Dedifferentiated amniotic fluid mesenchymal stem cell (primary cell): ENCODE data around the gene ENPP1.
"Not testable (repeated sequence)": the region's sequence is repeated elsewhere in the genome, so short reads cannot be mapped to it uniquely, and the experiment has no call there.

ENCODE experiments used
- DNase-seq: peaks from one replicate; pipeline ENCODE4 v3.0.0-alpha.2; 2016; ENCODE audit errors: extremely low spot score

Gene ENPP1

DNA sequence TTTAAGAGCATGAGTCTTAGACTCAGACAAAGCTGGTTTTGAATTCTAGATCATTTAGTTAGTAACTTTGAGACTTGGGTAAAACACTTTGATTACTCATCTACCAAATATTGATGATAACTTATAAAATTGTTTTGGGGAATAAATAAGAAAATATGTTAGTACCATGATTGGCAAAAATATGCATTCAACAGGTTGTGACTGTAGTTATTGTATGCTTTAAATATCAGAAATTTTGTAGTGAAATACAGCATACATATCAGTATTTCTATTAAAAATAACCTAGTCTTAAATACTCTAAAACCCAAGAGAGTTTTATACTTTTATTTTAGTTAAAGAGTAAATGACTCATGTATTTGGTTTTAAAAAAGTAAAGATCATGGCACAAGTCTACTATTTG, 68.7 kb downstream of the ENPP1 start:
- no peak for DNase-seq

DNA sequence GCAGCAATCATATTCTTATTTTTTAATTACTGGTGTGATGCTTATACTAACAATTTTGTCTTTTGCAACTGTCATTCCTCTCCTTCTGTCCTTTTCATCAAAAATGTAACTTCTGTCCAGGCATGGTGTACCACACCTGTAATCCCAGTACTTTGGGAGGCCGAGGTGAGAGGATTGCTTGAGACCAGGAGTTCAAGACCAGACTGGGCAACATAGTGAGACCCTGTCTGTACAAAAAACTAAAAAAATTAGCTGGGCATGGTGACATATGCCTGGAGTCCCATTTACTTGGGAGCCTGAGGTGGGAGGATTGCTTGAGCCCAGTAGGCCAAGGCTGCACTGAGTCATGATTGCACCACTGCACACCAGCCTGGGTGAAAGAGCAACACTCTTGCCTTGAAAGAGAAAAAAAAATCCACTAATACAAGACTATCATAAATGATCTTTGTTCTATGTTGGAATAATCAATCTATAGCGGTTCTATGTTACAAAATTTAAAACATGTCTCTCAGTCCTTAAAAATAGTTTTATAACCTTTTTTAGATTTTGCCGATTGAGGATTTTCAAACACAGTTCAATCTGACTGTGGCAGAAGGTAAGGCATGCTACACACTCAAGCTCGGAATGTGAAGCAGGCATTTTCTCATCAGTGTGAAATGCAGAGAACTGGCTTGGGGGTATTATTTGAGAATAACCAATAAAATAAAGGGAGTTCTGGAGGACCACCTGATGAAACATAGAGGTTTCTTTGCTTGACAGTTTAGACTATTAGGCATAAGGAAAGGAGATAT, 70.4 kb downstream of the ENPP1 start:
- peak; percentile 10 for DNase-seq

DNA sequence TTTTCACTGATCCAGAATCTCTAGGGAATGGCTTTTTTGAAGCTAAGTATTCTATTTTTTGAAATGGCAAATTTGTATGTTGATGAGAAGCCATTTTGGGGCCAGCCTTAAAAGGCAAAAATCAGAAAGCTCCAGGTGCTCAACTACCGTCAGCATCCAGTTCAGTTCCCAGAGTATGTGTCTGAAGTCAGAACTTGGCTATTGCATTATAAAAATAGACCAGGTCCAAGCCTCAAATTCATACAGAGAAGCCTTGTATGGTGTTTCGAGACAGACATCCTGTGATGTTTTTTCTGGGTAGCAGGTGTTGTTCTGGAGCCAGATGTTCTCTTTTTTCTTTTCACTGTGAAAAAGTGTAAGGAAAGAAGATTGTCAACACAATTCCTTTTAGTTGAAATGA, 75.2 kb downstream of the ENPP1 start:
- no peak for DNase-seq

DNA sequence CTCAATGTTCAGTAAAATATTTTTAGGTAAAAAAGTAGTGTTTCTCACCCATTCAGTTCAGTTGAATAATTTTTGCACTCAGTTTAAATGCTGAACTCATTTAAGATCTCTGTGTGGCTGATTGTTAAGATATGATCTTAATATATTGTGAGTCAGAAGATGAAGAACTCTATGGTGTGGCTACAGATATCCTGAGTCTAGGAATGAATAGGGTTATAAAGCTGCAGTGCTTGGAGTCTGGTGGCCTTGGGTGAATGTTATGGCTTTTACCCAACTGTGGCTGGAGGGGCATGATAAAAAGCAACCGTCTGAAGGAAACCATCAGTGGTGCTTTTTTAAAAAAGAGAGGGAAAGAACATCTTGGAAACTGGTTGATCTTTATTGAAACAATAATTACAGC, 77.4 kb downstream of the ENPP1 start:
- DNase-seq: no peak

DNA sequence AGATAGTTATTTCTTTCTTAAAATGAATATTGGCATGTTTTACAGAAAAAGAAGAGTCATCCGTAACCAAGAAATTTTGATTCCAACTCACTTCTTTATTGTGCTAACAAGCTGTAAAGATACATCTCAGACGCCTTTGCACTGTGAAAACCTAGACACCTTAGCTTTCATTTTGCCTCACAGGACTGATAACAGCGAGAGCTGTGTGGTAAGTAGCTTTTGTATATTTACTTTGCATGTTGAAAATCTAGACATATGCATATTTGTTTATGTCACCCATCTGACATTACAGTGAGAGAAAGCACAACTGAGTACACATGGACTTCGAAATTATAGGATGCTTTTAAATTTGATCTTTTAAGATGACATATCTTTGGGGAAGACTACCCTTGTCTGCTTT, 78.7 kb downstream of the ENPP1 start:
- no peak for DNase-seq

DNA sequence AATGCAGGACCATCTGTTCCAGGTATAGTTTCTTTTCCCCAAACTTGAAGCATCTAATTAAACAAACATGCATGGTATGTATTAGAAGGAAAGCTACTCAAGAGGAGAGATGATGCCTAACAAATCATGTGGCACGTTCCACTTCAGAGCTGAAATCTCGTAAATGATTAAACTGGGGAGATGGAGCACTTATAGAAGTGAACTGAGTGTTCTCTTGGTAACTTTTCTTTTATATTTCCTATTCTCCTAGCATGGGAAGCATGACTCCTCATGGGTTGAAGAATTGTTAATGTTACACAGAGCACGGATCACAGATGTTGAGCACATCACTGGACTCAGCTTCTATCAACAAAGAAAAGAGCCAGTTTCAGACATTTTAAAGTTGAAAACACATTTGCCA, 82.3 kb downstream of the ENPP1 start:
- no peak for DNase-seq

DNA sequence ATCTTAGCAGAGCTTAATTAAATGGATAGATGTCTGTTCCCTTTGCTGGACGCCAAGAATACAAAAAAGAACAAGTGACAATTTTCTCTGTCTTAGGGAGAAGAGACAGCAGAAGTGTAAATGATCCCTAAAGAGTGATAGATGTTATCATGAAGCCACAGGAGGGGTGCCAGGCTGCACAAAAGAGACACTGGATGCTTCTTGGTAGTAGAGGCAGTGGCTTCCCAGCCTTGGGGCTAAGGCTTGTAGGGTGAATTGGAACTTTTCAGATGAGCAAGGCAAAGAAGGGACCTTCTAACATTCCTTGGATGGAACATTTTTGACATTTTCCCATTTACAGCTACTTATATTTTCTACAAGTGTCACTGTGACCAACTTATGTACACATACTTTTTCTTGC, 85.4 kb downstream of the ENPP1 start:
- DNase-seq: no peak

DNA sequence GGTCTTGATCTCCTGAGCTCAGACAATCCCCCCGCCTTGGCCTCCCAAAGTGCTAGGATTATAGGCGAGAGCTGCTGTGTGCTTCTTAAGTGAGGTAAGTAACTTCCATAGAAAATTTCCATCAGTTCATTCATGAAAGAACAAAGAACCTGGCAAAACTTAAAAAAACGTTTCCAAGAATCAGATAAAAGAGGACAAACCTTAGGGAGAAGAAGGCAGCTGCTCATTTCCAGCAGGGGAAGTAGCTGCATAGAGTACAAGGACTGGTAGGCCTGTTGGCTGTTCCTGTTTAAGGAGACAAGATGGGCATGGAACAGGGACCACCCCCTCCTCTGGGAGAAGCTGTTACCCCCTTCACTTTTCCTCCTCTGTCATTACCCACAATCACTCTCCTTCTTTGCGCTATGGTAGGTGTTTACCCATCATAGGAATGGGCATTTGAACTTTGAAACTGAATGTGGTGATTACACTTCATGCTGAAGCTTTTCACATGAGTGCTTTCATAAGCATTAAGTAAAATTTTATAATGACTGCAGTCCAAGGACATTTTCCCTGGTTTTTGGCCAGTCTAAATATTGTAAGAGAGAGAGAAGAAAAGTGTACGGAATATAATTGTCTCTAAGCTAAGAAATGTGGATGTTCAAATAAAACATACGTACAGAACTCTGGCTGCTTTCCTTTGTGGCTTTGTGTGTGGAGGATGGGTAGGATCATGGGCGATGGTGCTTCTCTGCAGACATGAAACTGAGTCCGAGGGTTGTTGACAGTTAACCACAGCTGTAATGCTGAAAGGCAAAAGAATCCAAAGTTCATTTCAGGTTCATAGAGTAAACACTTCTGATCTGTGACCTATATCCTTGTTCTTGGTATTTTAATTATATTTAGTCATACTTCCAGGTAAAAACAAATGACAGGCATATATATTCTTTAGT, 86.9 kb downstream of the ENPP1 start:
- no peak for DNase-seq

DNA sequence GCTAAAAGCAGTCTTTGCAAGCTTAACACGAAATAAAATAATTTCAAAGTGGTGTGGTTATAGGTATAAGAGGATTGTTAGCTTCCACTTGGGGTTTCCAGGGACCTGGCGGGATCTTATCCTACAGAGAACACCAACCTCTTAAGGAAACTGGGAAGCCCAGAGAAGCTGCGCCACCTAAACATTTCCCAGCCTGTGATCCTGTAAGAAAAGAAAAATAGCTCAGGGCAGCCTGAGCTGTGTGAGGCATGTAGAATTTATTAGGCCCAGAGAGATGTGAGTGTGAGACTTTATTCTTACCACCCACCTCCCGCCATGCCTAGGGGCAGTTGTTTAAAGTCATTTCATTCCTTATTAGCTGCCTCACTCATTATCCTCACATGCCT, 89.2 kb downstream of the ENPP1 start:
- DNase-seq: no peak

DNA sequence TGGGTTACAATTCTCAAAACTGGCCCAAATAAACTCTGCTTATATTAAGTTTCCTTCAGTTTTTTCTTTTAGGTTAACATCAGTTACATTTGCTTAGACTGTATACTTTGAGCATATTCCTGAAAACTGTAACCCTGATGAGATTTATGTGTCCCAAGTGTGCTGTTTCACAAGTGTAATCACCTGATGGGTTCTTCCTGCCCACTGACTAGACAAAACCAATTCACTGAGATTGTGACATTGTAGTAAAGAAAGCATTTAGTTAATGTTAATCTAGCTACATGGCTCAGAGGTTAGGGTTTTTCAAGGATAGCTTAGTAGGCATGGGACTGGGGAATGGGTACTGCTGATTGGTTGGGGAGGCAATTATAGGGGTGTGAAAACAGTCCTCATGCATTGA, 89.8 kb downstream of the ENPP1 start:
- no peak for DNase-seq

DNA sequence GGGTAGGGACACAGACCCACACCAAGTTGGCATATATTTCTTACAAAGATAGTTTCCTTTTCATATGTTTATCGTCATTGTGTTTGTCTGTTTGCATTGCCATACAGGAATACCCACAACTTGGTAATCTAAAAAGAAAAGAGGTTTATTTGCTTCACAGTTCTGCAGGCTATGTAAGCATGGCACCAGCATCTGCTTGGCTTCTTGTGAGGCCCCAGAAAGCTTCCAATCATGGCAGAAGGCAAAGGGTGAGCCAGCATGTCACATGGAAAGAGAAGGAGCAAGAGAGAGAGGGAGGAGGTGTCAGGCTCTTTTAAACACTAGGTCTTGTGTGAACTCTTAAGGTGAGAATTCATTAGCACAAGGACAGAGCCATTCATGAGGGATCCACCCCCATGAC, 90.9 kb downstream of the ENPP1 start:
- DNase-seq: no peak

DNA sequence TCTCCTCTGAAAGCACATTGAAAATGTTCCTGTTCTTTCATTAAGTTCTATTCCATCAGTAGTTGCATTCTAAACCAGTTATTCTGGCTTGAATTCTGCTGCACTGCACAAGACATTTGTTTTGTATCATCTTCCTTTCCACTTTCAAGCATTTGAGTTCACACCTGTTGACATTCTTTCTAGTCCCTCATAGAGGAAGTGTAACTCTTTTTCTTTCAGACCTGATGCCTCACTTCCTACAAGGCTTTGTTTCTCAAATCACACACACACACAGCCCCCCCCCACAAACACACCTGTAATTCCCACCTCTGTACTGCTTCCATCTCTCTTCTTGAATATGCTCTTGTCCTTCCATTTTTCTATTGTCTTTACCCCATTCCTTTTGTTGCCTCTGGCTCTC, 92.4 kb downstream of the ENPP1 start:
- no peak for DNase-seq

DNA sequence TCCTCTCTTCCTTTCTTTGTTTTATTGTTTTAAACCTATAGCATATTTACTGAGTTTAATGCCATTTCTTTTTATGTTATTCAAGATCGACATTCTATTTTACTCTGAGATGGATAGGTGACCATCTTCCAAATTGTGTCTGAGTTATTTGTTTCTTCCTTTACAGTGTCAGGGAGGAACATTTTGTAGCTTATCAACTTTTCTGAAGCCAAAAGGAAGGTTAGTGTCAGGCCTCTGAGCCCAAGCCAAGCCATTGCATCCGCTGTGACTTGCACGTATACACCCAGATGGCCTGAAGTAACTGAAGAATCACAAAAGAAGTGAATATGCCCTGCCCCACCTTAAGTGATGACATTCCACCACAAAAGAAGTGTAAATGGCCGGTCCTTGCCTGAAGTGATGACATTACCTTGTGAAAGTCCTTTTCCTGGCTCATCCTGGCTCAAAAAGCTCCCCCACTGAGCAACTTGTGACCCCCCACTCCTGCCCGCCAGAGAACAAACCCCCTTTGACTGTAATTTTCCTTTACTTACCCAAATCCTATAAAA, 93.6 kb downstream of the ENPP1 start:
- not testable (repeated sequence) for DNase-seq

DNA sequence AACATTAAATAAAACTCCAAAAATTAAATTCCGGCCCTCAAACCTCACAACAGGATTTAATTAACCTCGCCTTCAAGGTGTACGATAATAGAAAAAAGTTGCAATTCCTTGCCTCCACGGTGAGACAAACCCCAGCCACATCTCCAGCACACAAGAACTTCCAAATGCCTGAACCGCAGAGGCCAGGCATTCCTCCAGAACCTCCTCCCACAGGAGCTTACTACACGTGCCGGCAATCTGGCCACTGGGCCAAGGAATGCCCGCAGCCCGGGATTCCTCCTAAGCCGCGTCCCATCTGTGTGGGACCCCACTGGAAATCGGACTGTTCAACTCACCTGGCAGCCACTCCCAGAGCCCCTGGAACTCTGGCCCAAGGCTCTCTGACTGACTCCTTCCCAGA, 95.9 kb downstream of the ENPP1 start:
- DNase-seq: not testable (repeated sequence)

DNA sequence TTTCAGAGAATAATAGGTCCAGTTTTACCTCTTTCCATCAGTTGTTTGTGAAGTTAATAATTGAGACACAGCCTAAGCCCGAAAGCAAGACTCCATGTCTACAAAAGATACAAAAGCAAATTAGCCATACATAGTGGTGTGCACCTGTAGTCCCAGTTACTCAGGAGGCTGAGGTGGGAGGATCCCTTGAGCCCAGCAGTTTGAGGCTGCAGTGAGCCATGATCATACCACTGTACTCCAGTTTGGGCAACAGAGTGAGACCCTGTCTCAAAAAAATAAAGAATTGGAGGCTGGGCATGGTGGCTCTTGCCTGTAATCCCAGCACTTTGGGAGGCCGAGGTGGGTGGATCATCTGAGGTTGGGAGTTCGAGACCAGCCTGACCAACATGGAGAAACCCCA, 101.0 kb downstream of the ENPP1 start:
- DNase-seq: not testable (repeated sequence)

DNA sequence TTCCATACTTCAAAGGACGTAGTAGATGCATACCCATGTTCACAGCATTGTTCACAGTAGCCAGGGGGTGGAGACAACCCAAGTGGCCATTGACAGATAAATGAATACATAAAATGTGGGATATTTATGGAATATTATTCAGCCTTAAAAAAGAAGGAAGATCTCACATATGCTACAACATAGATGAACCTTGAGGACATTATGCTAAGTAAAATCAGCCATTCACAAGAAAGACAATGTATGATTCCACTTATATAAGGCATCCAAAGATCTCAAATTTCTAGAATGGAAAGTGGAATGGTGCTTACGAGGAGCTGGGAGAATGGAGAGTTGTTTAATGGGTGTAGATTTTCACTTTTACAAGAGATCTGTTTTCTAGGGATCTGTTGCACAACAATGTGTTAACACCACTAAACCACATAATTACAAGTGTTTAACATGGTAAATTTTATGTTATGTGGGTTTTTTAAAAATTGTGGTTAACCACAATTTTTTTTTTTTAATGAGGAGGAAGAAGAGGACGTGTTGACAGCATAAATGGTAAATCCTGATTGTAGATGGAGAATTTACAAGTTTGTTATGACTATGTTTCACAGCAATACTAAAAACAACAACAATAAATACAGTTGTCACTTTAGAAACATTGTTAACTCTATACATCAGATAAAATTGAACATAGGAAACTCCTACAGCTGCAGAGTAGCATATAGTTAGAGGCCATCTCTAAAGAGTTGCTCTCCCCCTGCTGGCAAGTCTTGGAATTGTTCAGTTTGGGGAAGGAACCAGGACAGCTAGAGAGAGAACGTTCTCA, 101.8 kb downstream of the ENPP1 start:
- peak; percentile 78 for DNase-seq

DNA sequence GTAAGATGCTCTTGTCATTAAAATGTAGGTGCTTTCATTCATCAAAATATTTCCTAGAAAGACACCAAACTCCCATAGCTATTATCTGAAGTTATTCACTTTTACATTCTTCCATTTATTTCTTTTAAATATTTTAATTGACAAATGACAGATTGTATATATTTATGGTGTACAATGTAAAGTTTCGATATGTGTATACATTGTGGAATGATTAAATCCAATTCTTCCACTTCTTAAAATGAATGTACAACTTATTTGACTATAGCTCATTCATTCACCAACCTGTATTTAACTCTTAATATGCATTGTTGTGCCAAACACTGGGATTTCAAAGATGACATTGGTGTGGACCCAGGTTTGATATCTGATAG, 102.4 kb downstream of the ENPP1 start:
- DNase-seq: no peak

DNA sequence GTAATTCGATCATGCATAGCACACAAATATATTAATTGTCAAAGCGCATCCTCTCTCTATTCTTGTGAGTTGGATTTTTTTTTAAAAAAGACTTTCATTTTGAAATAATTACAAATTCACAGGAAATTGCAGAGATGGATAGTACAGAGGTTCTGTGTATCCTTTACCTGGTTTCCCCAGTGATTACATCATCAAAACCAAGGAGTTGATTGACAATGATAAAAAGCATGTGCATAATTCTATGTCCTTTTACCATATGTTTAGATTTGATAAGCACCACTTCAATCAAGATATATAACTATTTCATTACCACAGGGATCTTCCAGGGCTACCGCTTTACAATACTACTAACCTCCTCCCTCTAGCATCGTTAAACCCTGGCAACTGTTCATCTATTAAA, 103.1 kb downstream of the ENPP1 start:
- no peak for DNase-seq

DNA sequence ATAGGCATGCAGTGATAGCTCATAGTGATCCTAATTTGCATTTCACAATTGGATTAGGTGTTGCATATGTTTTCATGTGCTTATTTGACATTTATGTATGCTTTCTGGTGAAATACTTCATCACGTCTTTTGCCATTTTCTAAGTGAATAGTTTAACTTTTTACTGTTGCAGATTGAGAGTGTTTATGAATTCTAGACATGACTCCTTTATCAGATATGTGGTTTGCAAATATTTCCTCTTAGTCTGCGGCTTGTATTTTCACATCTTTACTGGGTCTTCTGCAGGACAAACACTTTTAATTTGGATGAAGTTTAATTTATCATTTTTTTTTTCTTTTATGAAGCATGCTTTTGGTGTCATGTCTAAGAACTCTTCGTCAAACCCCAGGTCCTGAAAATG, 104.1 kb downstream of the ENPP1 start:
- DNase-seq: no peak

DNA sequence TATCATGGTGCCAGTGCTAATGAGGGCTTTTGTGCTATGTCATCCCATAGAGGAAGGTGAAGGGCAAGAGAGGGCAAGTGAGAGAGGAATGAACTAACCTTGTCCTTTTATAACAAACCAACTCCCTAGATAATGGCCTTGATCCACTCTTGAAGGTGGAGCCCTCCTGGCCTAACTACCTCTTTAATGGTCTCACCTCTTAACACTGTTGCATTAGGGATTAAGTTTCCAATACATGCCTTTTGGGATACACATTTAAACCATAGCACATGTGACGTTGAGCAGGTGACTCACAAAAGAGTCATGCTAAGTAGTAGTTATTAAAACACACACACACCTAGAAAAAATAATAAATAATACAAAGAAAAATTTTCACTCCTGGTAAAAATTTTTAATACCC, 106.4 kb downstream of the ENPP1 start:
- no peak for DNase-seq

DNA sequence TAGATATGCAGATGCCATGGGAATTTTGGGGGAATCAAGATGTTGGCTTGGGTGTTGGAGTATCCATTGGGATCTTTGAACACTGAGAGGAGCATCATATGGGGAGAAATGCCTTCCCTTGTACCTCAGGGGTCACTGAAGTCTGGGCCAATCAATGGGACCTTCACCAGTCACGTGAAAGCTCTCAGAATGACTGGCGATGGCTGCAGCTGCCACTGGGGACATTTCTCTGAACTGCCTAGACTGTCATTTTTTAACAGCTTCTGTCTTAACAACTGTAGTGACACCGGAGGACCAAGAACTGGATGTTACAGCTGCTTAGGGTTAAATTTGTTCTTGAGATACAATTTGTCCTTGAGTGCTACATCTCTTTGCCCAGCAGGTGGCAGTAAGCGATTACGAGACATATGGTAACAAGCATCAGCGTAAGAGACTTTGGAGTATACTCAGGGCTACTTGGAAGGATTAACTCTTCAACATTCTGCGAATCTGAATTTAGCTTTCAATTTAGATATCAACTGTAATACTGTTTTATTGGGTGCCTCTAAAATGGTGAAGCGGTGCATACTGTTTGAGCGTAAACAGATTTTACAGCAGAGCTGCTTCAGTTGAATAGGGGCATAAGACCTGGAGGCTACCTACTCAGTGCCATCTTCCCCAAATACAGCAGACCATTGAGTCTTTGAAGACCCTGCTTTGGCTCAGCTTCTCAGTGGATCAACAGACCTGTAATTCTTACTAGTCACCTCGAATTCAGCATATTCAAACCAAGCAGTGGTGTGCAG, 107.3 kb downstream of the ENPP1 start:
- DNase-seq: peak; percentile 86
